SK-N-MC (cell line): ENCODE results near the gene BEND3.

Experiments
- EZH2 ChIP-seq: fragments of 200-600 bp; sonication (generic); IDR thresholded peaks from one replicate; pipeline ENCODE4 v1.6.1; 2017; ENCODE audit warnings: antibody characterized with exemption
- FOXP2 ChIP-seq: optimal IDR thresholded peaks from 2 replicates; pipeline ENCODE3; 2011; ENCODE audit warnings: mild to moderate bottlenecking, moderate library complexity; ENCODE audit not compliant: insufficient read depth; ENCODE audit errors: extremely low read length, control extremely low read depth
- POLR2AphosphoS5 ChIP-seq: IDR thresholded peaks from 2 replicates; pipeline ENCODE4 v1.6.1; 2012; ENCODE audit warnings: mild to moderate bottlenecking, low read depth, low read length, borderline replicate concordance

DNA sequence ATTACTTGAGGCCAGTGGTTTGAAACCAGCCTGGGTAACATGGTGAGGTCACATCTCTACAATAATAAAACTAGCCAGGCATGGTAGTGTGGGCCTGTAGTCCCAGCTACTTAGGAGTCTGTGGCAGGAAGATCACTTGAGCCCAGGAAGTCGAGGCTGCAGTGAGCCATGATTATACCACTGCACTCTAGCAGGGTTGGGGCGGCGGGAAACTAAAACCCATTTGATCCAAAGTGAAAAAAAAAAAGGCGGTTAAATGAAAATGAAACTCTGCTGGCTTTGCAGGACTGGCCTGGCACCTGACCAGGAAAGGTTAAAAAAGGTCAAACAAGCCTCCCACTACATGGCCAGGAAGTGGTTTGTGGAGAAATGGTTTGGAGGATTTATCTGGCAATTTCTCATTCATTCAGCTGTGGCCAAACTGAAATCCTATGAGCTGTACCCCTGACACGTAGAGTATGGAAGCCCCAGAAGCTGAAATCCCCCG is 50.7 kb downstream of the BEND3 start:
- TF ChIP-seq POLR2AphosphoS5 (no peak), EZH2 (no peak), FOXP2 (no peak)
